ENCODE data around the gene MID1. TPM values are rescaled to one million over a fixed set of nuclear protein-coding genes. Genes with fewer than 3 reads are reported as not detected.

MID1 gene
- total and polyA plus RNA-seq, 9 of the 15 experiments (the other 6 are each of a cell fraction or from before 2014, with no cell fraction given) = 0.07 to 0.54 (median 0.33) TPM

- no peaks in the 10 kb centered on the region for H4K20me1 ChIP-seq (replicated peaks; ENCODE audit: control insufficient read depth, insufficient read depth, low read length)
- in situ Hi-C loops (cut with MboI) (no loop called here), intact Hi-C loops (cut with micrococcal nuclease) (loop anchor here (10.0 kb wide), 1 partner anchor 496 kb away; no protein-coding TSS in a partner anchor)
- no peak overlapping the region for H3K9ac ChIP-seq (ENCODE audit: insufficient read depth in 1 of 2, low read depth in 2 of 2, low read length in 2 of 2)
- H3K27ac ChIP-seq (ENCODE audit: extremely low read depth, low read depth, low read length) = no peak overlapping the region
- DNase-seq (ENCODE audit: extremely low read depth in 1 of 4, low spot score in 3 of 4) = no peak
- no peaks in the 10 kb centered on the region for H3K9me3 ChIP-seq (replicated peaks; ENCODE audit: control insufficient read depth, insufficient read depth, low read depth, low read length)
- POLR2A ChIA-PET = no interaction called here
- no peak overlapping the region for H2AFZ ChIP-seq (ENCODE audit: low read depth, low read length)
- no peaks in the 10 kb centered on the region for H3K79me2 ChIP-seq (ENCODE audit: control insufficient read depth, insufficient read depth, low read length)
- no TSS peak for BruUV-seq (replicated peaks)
- H3K36me3 ChIP-seq (ENCODE audit: control insufficient read depth, insufficient read depth, low read length) = no peaks in the 10 kb centered on the region
- CTCF ChIA-PET (ENCODE audit: low intra/inter-chr PET ratio) = no interaction called here
- no peak overlapping the region for H3K4me2 ChIP-seq (ENCODE audit: insufficient read depth, low read length)
- no peak for ATAC-seq
- H3K4me3 ChIP-seq = no peak overlapping the region
- H3K9me1 ChIP-seq (ENCODE audit: control insufficient read depth, insufficient read depth, low read length) = no peaks in the 10 kb centered on the region
- no peaks in the 10 kb centered on the region for H3K4me1 ChIP-seq (replicated peaks in 1 of 2; ENCODE audit: control insufficient read depth in 2 of 2, insufficient read depth in 2 of 2, low read length in 2 of 2)
- H3K27me3 ChIP-seq (ENCODE audit: control insufficient read depth in 2 of 2, insufficient read depth in 2 of 2, low read length in 2 of 2) = no peaks in the 10 kb centered on the region
- WGBS (ENCODE audit: insufficient coverage, low coverage, missing lambda C conversion rate) = 0% methylated on average over 2 of the region's 4 CpGs
- no peak for FAIRE-seq
- no peak for TF ChIP-seq XRCC4 (IDR thresholded peaks at IDR 0.05; ENCODE audit: extremely low read depth, insufficient read depth, insufficient read length)
- TF ChIP-seq NCOA1 (IDR thresholded peaks at IDR 0.05; ENCODE audit: low read depth) = no peak
- TF ChIP-seq TRIM25 (IDR thresholded peaks at IDR 0.05; ENCODE audit: borderline replicate concordance) = no peak
- no peak for TF ChIP-seq NR2C1 (IDR thresholded peaks at IDR 0.05)
- no peak for TF ChIP-seq NR2C1 (tag; IDR thresholded peaks at IDR 0.05)
- no peak for TF ChIP-seq ZNF408 (CRISPR knock-in tag; IDR thresholded peaks at IDR 0.05; ENCODE audit: low read depth)
- no peak for TF ChIP-seq ZBTB33 (CRISPR knock-in tag; IDR thresholded peaks at IDR 0.05)
- no peak for TF ChIP-seq ZFPM2 (CRISPR knock-in tag; IDR thresholded peaks at IDR 0.05)
- no peak for TF ChIP-seq SLC30A9 (CRISPR knock-in tag; IDR thresholded peaks at IDR 0.05)
- no peak for TF ChIP-seq STAT5A (IDR thresholded peaks at IDR 0.05; ENCODE audit: borderline replicate concordance, low read length)
- no peak for TF ChIP-seq ZNF143 (CRISPR knock-in tag; IDR thresholded peaks at IDR 0.05)
- no peak for TF ChIP-seq SMARCA5 (IDR thresholded peaks at IDR 0.05)
- TF ChIP-seq TFAP4 (CRISPR knock-in tag; IDR thresholded peaks at IDR 0.05; ENCODE audit: borderline replicate concordance) = no peak
- no peak for TF ChIP-seq SAFB2 (IDR thresholded peaks at IDR 0.05; ENCODE audit: borderline replicate concordance, low read depth, low read length, severe bottlenecking)
- no peak for TF ChIP-seq TAF15 (IDR thresholded peaks at IDR 0.05; ENCODE audit: low read depth, low read length)
- no peak for TF ChIP-seq EP400 (IDR thresholded peaks at IDR 0.05)
- no peak for TF ChIP-seq MIER1 (IDR thresholded peaks at IDR 0.05; ENCODE audit: low read depth)
- TF ChIP-seq LCOR (CRISPR knock-in tag; IDR thresholded peaks at IDR 0.05) = no peak
Observed at GRCh38 chrX:10630320-10630719, 9.9 kb upstream of the MID1 start.
